Activated CD4-positive, alpha-beta T cell treated with anti-CD3 and anti-CD28 coated beads, Interleukin-2, amount 10 ng/mL, durations not matched to agents 7 days and 5 days (primary cell): Measurements from ENCODE around the gene EXOC4. TPM values are rescaled to one million over a fixed set of nuclear protein-coding genes. Genes with fewer than 3 reads are reported as not detected.
"Not testable (repeated sequence)": the region's sequence is repeated elsewhere in the genome, so short reads cannot be mapped to it uniquely, and the experiment has no call there.

Experiments
- CTCF ChIA-PET: fragments of 350-600 bp; sonication (Branson Sonifier 250); formaldehyde crosslinking; loops from one replicate; lab custom pipeline; 2021; ENCODE audit warnings: antibody characterized with exemption; lab: Charles Lee
- POLR2A ChIA-PET: fragments of 350-600 bp; sonication (Branson Sonifier 250); formaldehyde crosslinking; loops from one replicate; lab custom pipeline; 2021; ENCODE audit warnings: antibody characterized with exemption; lab: Charles Lee
- DNase-seq: peaks from one replicate; pipeline ENCODE4 v3.0.0-alpha.2; 2020
- H3K27ac Mint-ChIP-seq: one replicate; pipeline ENCODE4 v1.8.0; 2021; ENCODE audit warnings: mild to moderate bottlenecking, moderate library complexity, mixed read lengths
- H3K27me3 Mint-ChIP-seq: one replicate; pipeline ENCODE4 v1.8.0; 2021; ENCODE audit warnings: mixed read lengths
- H3K36me3 Mint-ChIP-seq: one replicate; pipeline ENCODE4 v1.8.0; 2021; ENCODE audit warnings: low read depth, mixed read lengths
- H3K4me1 Mint-ChIP-seq: one replicate; pipeline ENCODE4 v1.8.0; 2021; ENCODE audit warnings: mixed read lengths
- H3K4me3 Mint-ChIP-seq: one replicate; pipeline ENCODE4 v1.8.0; 2021; ENCODE audit warnings: mild to moderate bottlenecking, moderate library complexity, mixed read lengths
- H3K9me3 Mint-ChIP-seq: one replicate; pipeline ENCODE4 v1.8.0; 2021; ENCODE audit warnings: mixed read lengths
- total RNA-seq, 2 experiments: library from RNA; stranded (reverse); gene quantifications; one replicate each; pipeline ENCODE4 v1.2.3, GENCODE V29; 2021

Gene EXOC4
- total RNA-seq, 2 experiments from 2014 or later = 76.7 to 84.6 TPM

DNA sequence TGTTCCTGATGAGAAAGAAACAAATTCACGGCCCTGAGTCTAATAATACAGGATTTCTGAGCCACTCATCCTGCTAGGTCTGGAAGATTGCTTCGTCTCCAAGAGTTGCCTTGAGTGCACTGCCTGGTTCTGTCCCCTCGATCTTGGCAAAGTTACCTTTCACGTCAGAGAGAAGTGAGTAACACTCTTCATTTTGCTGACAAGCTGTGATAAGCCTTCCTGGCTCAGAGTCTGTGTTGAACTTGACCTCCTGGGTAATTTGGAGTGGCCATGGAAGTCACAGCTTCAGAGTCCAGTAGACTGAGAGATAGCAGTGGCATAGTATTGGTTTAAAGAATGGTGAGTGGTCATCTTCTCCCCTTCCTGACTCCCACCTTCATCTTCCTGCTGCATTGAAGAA lies 809.6 kb downstream of the EXOC4 start:
- no peak overlapping the region for H3K27ac Mint-ChIP-seq
- no peaks in the 10 kb centered on the region for H3K9me3 Mint-ChIP-seq
- DNase-seq = no peak
- H3K36me3 Mint-ChIP-seq = peaks cover 4% of the 10 kb centered on the region
- no peaks in the 10 kb centered on the region for H3K4me1 Mint-ChIP-seq
- H3K4me3 Mint-ChIP-seq = no peak overlapping the region
- POLR2A ChIA-PET = no interaction called here
- CTCF ChIA-PET = no interaction called here
- no peaks in the 10 kb centered on the region for H3K27me3 Mint-ChIP-seq

- ChIA-PET POLR2A (no interaction called here), CTCF (no interaction called here)
- DNase-seq = no peak
- Mint-ChIP-seq H3K4me3 (no peak overlapping the region), H3K27me3 (no peaks in the 10 kb centered on the region), H3K4me1 (no peaks in the 10 kb centered on the region), H3K9me3 (no peaks in the 10 kb centered on the region), H3K36me3 (peaks cover 4% of the 10 kb centered on the region), H3K27ac (no peak overlapping the region)
Observed at GRCh38 chr7:134065415-134065814, 812.5 kb downstream of the EXOC4 start.

GRCh38 chr7:134067164-134067563 lies 814.3 kb downstream of the EXOC4 start:
- no peak overlapping the region for H3K27ac Mint-ChIP-seq
- CTCF ChIA-PET = no interaction called here
- no peaks in the 10 kb centered on the region for H3K9me3 Mint-ChIP-seq
- no peak overlapping the region for H3K4me3 Mint-ChIP-seq
- peaks cover 4% of the 10 kb centered on the region for H3K36me3 Mint-ChIP-seq
- POLR2A ChIA-PET = no interaction called here
- H3K27me3 Mint-ChIP-seq = no peaks in the 10 kb centered on the region
- H3K4me1 Mint-ChIP-seq = no peaks in the 10 kb centered on the region
- DNase-seq = no peak

DNA sequence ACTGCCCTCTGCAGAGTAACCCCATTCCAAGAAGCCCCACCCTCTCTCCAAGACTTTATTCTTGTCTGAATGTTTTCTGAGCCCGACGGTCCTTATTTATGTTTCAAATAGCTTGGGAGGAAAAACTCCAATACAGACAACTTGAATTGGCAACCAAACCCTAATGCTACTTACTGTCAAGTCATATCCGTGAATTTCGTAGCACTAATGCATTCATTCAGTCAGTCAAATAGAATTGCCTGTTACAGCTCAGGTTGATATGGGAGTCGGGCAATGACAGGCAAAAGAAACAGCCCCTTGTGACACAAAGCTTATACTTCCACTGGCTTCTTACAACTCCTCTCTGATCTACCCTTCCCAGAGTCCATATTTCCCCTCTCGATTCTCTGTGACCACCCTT lies 815.8 kb downstream of the EXOC4 start:
- ChIA-PET CTCF (no interaction called here), POLR2A (no interaction called here)
- H3K27me3 Mint-ChIP-seq = no peaks in the 10 kb centered on the region
- H3K27ac Mint-ChIP-seq = no peak overlapping the region
- H3K4me1 Mint-ChIP-seq = no peaks in the 10 kb centered on the region
- H3K9me3 Mint-ChIP-seq = no peaks in the 10 kb centered on the region
- no peak for DNase-seq
- H3K4me3 Mint-ChIP-seq = no peak overlapping the region
- peaks cover 4% of the 10 kb centered on the region for H3K36me3 Mint-ChIP-seq

DNA sequence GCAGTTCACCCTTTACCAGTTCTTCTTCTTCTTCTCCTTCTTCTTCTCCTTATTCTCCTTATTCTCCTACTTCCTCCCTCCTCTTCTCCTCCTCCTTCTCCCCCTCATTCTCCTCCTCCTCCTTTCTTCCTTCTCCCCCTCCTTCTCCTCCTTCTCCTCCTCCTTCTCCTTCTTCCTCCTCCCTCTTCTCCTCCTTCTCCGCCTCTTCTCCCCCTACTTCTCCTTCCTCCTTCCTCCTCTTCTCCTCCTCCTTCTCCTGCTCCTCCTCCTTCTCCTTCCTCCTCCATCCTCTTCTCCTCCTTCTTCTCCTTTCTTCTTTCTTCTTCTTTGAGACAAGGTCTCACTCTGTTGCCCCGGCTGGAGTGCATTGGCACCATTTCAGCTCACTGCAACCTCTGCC lies 816.3 kb downstream of the EXOC4 start:
- Mint-ChIP-seq H3K4me1 (no peaks in the 10 kb centered on the region), H3K27ac (no peak overlapping the region), H3K36me3 (peaks cover 4% of the 10 kb centered on the region), H3K27me3 (no peaks in the 10 kb centered on the region), H3K9me3 (no peaks in the 10 kb centered on the region), H3K4me3 (no peak overlapping the region)
- DNase-seq = no peak
- CTCF ChIA-PET = no interaction called here
- POLR2A ChIA-PET = no interaction called here

DNA sequence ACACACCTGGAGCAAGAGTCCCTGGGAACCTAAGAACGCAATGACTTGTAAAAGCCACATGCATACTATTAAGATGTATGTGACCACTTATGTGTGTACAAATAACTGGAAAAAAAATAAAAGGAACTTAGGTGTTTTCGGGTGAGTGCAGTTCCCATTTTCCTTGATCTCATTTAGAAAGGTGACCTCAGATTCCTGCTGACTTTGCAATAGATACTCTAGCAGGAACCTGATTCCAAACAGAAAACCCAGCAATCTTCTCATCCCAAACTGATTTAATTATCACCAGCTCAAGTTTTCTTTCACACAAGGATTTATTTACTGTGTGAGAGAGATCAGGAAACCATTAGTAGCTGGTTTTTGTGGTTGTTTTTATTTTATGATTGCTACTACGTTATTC lies 817.8 kb downstream of the EXOC4 start:
- no peak overlapping the region for H3K4me3 Mint-ChIP-seq
- H3K4me1 Mint-ChIP-seq = no peaks in the 10 kb centered on the region
- H3K9me3 Mint-ChIP-seq = peaks cover 6% of the 10 kb centered on the region
- DNase-seq = no peak
- H3K36me3 Mint-ChIP-seq = peaks cover 6% of the 10 kb centered on the region
- POLR2A ChIA-PET = no interaction called here
- CTCF ChIA-PET = no interaction called here
- H3K27ac Mint-ChIP-seq = no peak overlapping the region
- H3K27me3 Mint-ChIP-seq = no peaks in the 10 kb centered on the region

- DNase-seq = no peak
- no peaks in the 10 kb centered on the region for H3K27me3 Mint-ChIP-seq
- H3K36me3 Mint-ChIP-seq = peaks cover 2% of the 10 kb centered on the region
- no peak overlapping the region for H3K27ac Mint-ChIP-seq
- peaks cover 6% of the 10 kb centered on the region for H3K9me3 Mint-ChIP-seq
- CTCF ChIA-PET = interaction anchor here (0.6 kb wide), 1 partner anchor 1611 kb away, joined by 3 read pairs; no protein-coding TSS in a partner anchor
- no peak overlapping the region for H3K4me3 Mint-ChIP-seq
- POLR2A ChIA-PET = no interaction called here
- H3K4me1 Mint-ChIP-seq = no peaks in the 10 kb centered on the region
Observed at GRCh38 chr7:134071355-134072331, 818.8 kb downstream of the EXOC4 start.

DNA sequence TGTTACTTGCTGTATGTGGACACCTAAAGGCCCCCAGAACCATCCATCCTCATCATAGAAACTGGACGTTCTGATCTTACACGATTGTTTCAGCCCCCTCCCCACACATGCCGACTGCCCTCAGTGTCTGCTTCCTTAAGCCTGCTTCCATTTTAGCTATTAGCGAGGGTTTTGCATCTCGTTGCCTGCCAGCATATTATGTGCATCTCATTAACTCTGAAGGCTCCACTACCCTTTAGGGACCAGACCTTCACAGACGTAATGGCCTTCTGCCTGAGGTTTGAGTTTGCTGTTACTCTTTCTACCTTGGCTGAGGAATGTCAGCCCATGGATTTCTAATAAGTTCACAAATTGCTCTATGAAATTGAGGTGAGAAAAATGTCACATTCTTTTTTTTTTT lies 820.4 kb downstream of the EXOC4 start:
- Mint-ChIP-seq H3K4me3 (no peak overlapping the region), H3K36me3 (peaks cover 2% of the 10 kb centered on the region), H3K4me1 (no peaks in the 10 kb centered on the region), H3K27me3 (no peaks in the 10 kb centered on the region), H3K27ac (no peak overlapping the region), H3K9me3 (peaks cover 6% of the 10 kb centered on the region)
- POLR2A ChIA-PET = no interaction called here
- CTCF ChIA-PET = no interaction called here
- DNase-seq = no peak

- Mint-ChIP-seq H3K36me3 (peaks cover 2% of the 10 kb centered on the region), H3K27ac (no peak overlapping the region), H3K4me3 (no peak overlapping the region), H3K9me3 (peaks cover 6% of the 10 kb centered on the region), H3K4me1 (no peaks in the 10 kb centered on the region), H3K27me3 (no peaks in the 10 kb centered on the region)
- CTCF ChIA-PET = no interaction called here
- POLR2A ChIA-PET = no interaction called here
- DNase-seq = no peak
Observed at GRCh38 chr7:134075799-134076198, 822.9 kb downstream of the EXOC4 start.

DNA sequence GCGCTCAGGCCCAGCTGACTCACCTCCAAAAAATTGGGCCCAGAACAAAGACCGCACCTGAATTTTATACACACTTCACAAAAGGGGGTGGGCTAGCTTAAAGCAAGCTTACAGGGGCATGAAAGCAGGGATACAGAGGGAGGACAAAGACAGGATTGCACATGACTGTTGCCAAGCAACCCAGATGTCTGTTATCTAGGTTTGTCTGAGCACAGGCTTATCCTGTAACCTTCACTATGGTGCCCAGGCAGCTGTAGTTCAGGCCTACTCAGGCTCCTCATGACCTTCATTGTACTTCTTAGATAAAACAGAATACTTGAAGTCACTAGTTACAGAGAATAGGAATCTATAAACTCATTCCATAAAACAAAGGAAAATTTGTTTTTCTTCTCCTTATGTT lies 824.7 kb downstream of the EXOC4 start:
- POLR2A ChIA-PET = not testable (repeated sequence)

GRCh38 chr7:134078991-134079390 lies 826.1 kb downstream of the EXOC4 start:
- Mint-ChIP-seq H3K27me3 (no peaks in the 10 kb centered on the region), H3K4me3 (no peak overlapping the region), H3K4me1 (no peaks in the 10 kb centered on the region), H3K9me3 (peaks cover 9% of the 10 kb centered on the region), H3K36me3 (peaks cover 2% of the 10 kb centered on the region), H3K27ac (no peak overlapping the region)
- CTCF ChIA-PET = no interaction called here
- no peak for DNase-seq
- POLR2A ChIA-PET = no interaction called here

More for the DNA sequence above, 824.7 kb downstream of the EXOC4 start:
- H3K36me3 Mint-ChIP-seq, DNase-seq, H3K9me3 Mint-ChIP-seq, CTCF ChIA-PET, H3K27ac Mint-ChIP-seq, H3K4me3 Mint-ChIP-seq, H3K27me3 Mint-ChIP-seq, H3K4me1 Mint-ChIP-seq: not testable (repeated sequence)

- H3K27me3 Mint-ChIP-seq = no peaks in the 10 kb centered on the region
- no peak overlapping the region for H3K27ac Mint-ChIP-seq
- no peak overlapping the region for H3K4me3 Mint-ChIP-seq
- H3K36me3 Mint-ChIP-seq = no peaks in the 10 kb centered on the region
- POLR2A ChIA-PET = no interaction called here
- H3K9me3 Mint-ChIP-seq = peaks cover 6% of the 10 kb centered on the region
- H3K4me1 Mint-ChIP-seq = no peaks in the 10 kb centered on the region
- CTCF ChIA-PET = no interaction called here
- DNase-seq = no peak
Observed at GRCh38 chr7:134081695-134082094, 828.8 kb downstream of the EXOC4 start.

DNA sequence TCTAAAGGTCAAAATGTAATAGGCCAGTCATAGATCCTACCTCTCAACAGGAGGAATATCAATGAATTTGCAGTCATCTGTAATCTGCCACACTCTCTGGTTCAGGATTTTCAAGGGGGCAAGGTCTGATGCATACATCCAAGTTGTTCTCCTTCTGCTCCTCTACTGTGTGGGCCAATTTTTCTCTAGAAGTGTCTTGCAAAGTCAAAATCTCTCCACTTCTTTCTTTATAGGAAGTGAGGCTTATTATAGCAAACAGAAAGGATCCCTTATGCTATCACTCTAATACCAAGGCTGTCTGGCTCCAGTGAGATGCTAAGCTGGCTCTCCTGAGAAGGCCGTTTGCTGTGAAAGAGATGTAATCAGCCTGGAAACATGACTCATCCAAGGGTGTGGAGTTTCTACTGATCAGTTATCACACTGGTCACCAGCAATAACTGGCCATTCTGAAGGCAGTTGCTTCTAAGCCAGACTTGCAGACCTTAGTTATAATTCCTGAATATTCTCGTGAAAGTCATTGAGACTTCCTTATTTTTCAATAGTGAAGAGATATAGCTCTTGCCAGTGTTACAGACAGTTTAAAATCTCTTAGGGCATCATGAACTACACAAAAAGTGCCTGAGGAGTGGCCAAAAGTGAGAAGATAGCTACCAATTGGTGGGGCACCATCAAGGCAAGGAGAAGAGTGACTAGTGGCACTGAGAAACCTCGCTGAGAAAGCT lies 831.0 kb downstream of the EXOC4 start:
- no peaks in the 10 kb centered on the region for H3K27me3 Mint-ChIP-seq
- POLR2A ChIA-PET = no interaction called here
- no peaks in the 10 kb centered on the region for H3K36me3 Mint-ChIP-seq
- CTCF ChIA-PET = interaction anchor here (0.8 kb wide), 1 partner anchor 13 kb away, joined by 3 read pairs; no protein-coding TSS in a partner anchor
- H3K4me3 Mint-ChIP-seq = no peak overlapping the region
- H3K27ac Mint-ChIP-seq = no peak overlapping the region
- no peak for DNase-seq
- peaks cover 10% of the 10 kb centered on the region for H3K9me3 Mint-ChIP-seq
- H3K4me1 Mint-ChIP-seq = no peaks in the 10 kb centered on the region
